ENCODE data around the gene IPO4.

GRCh38 chr14:24197056-24197450 lies 8.4 kb upstream of the IPO4 start:
- TF ChIP-seq CTCF (conservative IDR thresholded peaks at IDR 0.05 in 1 of 2, IDR thresholded peaks at IDR 0.05 in 1 of 2; ENCODE audit: low read depth in 1 of 2, low read length in 2 of 2) (no peak), EZH2 (IDR thresholded peaks at IDR 0.05; ENCODE audit: low read length, missing control alignments) (no peak)

All from fibroblast of lung (primary cell).